ENCODE measurements around the gene ZNF148. TPM values are rescaled to one million over a fixed set of nuclear protein-coding genes. Genes with fewer than 3 reads are reported as not detected.

The ZNF148 gene
- total RNA-seq, 1 experiment from 2014 or later: 19.7 TPM

DNA sequence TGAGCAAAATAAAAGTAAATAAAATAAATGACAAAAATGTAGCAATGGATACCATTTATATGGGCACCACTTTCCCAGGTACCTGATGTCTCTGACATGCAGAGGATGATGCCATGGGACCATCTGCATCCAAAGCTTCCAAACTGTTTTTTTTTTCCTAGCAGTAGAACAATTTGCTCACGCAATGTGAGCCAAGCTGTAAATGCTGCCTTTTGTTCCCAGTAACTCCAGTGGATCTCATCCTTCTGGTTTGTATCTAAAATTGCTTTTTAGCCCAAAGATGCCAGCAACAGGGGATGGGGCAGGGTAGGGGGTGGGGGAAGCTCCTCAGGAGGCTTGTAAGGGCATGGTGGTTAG is 195.3 kb downstream of the ZNF148 start:
- Mint-ChIP-seq H3K27ac (no peak overlapping the region), H3K4me1 (peaks cover 8% of the 10 kb centered on the region), H3K9me3 (no peaks in the 10 kb centered on the region), H3K27me3 (ENCODE audit: low read depth) (no peaks in the 10 kb centered on the region), H3K36me3 (no peaks in the 10 kb centered on the region), H3K4me3 (no peak overlapping the region)
- DNase-seq (ENCODE audit: low spot score) (no peak), ATAC-seq (no peak)
- ChIA-PET POLR2A (no interaction called here), CTCF (interaction anchor here (1.2 kb wide), 2 partner anchors 12 to 30 kb away, joined by 4 to 5 read pairs; no protein-coding TSS in a partner anchor)
- TF ChIP-seq ZNF396 (CRISPR knock-in tag; IDR thresholded peaks at IDR 0.05; ENCODE audit: borderline replicate concordance) (no peak), SOX15 (CRISPR knock-in tag; IDR thresholded peaks at IDR 0.05) (no peak), CREB1 (CRISPR knock-in tag; IDR thresholded peaks at IDR 0.05) (no peak), SMAD3 (CRISPR knock-in tag; IDR thresholded peaks at IDR 0.05; ENCODE audit: borderline replicate concordance) (no peak), CREM (CRISPR knock-in tag; IDR thresholded peaks at IDR 0.05) (no peak)
- TF ChIP-seq, protein P1, sequence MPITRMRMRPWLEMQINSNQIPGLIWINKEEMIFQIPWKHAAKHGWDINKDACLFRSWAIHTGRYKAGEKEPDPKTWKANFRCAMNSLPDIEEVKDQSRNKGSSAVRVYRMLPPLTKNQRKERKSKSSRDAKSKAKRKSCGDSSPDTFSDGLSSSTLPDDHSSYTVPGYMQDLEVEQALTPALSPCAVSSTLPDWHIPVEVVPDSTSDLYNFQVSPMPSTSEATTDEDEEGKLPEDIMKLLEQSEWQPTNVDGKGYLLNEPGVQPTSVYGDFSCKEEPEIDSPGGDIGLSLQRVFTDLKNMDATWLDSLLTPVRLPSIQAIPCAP (CRISPR knock-in tag; IDR thresholded peaks at IDR 0.05): no peak
- TF ChIP-seq, protein P2, sequence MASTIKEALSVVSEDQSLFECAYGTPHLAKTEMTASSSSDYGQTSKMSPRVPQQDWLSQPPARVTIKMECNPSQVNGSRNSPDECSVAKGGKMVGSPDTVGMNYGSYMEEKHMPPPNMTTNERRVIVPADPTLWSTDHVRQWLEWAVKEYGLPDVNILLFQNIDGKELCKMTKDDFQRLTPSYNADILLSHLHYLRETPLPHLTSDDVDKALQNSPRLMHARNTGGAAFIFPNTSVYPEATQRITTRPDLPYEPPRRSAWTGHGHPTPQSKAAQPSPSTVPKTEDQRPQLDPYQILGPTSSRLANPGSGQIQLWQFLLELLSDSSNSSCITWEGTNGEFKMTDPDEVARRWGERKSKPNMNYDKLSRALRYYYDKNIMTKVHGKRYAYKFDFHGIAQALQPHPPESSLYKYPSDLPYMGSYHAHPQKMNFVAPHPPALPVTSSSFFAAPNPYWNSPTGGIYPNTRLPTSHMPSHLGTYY (CRISPR knock-in tag; IDR thresholded peaks at IDR 0.05): no peak
- TF ChIP-seq, protein P3, sequence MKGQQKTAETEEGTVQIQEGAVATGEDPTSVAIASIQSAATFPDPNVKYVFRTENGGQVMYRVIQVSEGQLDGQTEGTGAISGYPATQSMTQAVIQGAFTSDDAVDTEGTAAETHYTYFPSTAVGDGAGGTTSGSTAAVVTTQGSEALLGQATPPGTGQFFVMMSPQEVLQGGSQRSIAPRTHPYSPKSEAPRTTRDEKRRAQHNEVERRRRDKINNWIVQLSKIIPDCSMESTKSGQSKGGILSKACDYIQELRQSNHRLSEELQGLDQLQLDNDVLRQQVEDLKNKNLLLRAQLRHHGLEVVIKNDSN (CRISPR knock-in tag; IDR thresholded peaks at IDR 0.05): no peak

DNA sequence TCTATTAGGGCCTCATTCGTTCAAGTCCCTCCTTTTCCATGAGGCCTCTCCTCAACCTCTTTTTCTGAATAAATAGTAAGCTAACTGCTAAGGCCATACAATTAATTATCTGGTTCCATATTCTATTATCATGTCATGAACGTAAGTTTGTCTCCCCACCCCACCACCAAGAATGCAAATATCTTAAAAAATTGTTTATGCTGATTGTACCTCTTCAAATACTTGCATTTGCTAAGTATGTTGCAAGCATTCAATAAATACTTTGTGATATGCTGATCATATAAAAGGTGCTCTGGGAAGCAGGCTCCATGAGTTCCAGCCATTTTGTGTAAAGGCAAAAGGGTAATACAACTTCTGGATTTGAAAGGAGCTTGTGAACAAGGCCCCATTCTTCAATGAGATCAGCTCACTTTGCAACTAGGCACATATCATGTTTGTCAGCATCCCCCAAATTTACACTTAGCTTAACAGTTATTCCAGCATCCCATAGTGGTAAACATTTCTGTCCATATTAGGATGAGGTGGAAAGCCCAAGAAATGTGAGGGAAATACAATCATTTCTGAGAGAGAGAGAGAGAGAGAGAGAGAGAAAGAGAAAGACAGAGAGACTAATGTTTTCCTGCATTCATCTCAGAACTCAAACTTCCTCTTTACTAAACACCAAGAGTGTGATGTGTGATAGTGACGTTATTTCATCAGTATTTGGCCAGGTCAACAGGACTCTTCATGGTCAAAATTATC is 195.8 kb downstream of the ZNF148 start:
- H3K4me1 Mint-ChIP-seq: peaks cover 8% of the 10 kb centered on the region

DNA sequence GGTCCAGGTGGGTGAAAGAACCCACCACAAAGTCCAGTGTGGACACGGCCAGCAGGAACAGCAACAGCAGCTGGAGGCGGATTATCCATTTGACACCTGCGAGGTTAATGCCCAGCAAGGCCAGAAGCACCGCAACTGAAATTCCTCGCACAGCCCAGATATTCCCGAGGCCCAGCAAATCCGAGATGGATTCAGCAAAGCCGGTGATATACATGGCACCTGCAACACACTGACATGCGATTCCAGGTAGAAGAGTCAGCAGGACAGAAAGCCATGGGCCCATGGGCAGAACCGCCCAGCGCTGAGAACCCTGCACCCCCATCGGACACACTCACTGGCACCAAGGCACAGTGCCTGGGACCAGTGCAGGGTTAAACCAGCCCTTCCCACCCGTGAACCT is 197.4 kb downstream of the ZNF148 start:
- DNase-seq (ENCODE audit: low spot score) (no peak), ATAC-seq (no peak)
- Mint-ChIP-seq H3K27ac (no peak overlapping the region), H3K27me3 (ENCODE audit: low read depth) (no peaks in the 10 kb centered on the region), H3K9me3 (peaks cover 18% of the 10 kb centered on the region), H3K4me3 (no peak overlapping the region), H3K4me1 (no peaks in the 10 kb centered on the region; the same call in 1 of the 2 replicates), H3K36me3 (peaks cover 18% of the 10 kb centered on the region)
- ChIA-PET CTCF (no interaction called here), POLR2A (no interaction called here)
- TF ChIP-seq, protein P4, sequence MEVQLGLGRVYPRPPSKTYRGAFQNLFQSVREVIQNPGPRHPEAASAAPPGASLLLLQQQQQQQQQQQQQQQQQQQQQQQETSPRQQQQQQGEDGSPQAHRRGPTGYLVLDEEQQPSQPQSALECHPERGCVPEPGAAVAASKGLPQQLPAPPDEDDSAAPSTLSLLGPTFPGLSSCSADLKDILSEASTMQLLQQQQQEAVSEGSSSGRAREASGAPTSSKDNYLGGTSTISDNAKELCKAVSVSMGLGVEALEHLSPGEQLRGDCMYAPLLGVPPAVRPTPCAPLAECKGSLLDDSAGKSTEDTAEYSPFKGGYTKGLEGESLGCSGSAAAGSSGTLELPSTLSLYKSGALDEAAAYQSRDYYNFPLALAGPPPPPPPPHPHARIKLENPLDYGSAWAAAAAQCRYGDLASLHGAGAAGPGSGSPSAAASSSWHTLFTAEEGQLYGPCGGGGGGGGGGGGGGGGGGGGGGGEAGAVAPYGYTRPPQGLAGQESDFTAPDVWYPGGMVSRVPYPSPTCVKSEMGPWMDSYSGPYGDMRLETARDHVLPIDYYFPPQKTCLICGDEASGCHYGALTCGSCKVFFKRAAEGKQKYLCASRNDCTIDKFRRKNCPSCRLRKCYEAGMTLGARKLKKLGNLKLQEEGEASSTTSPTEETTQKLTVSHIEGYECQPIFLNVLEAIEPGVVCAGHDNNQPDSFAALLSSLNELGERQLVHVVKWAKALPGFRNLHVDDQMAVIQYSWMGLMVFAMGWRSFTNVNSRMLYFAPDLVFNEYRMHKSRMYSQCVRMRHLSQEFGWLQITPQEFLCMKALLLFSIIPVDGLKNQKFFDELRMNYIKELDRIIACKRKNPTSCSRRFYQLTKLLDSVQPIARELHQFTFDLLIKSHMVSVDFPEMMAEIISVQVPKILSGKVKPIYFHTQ (CRISPR knock-in tag; IDR thresholded peaks at IDR 0.05): no peak
- TF ChIP-seq, protein P5, sequence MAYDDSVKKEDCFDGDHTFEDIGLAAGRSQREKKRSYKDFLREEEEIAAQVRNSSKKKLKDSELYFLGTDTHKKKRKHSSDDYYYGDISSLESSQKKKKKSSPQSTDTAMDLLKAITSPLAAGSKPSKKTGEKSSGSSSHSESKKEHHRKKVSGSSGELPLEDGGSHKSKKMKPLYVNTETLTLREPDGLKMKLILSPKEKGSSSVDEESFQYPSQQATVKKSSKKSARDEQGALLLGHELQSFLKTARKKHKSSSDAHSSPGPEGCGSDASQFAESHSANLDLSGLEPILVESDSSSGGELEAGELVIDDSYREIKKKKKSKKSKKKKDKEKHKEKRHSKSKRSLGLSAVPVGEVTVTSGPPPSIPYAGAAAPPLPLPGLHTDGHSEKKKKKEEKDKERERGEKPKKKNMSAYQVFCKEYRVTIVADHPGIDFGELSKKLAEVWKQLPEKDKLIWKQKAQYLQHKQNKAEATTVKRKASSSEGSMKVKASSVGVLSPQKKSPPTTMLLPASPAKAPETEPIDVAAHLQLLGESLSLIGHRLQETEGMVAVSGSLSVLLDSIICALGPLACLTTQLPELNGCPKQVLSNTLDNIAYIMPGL (CRISPR knock-in tag; IDR thresholded peaks at IDR 0.05): no peak
- TF ChIP-seq, protein P2 (CRISPR knock-in tag; IDR thresholded peaks at IDR 0.05): no peak
- no peak for TF ChIP-seq HMGA2 (CRISPR knock-in tag; IDR thresholded peaks at IDR 0.05)
- TF ChIP-seq IRF2 (CRISPR knock-in tag; IDR thresholded peaks at IDR 0.05; ENCODE audit: borderline replicate concordance, low read depth): no peak
- no peak for TF ChIP-seq TEAD4 (CRISPR knock-in tag; IDR thresholded peaks at IDR 0.05)
- no peak for TF ChIP-seq ZNF423 (CRISPR knock-in tag; IDR thresholded peaks at IDR 0.05)
- TF ChIP-seq PRRX2 (CRISPR knock-in tag; IDR thresholded peaks at IDR 0.05): no peak
- no peak for TF ChIP-seq GRHL2 (CRISPR knock-in tag; IDR thresholded peaks at IDR 0.05; ENCODE audit: insufficient replicate concordance, severe bottlenecking)
- TF ChIP-seq RELA (CRISPR knock-in tag; IDR thresholded peaks at IDR 0.05; ENCODE audit: borderline replicate concordance): no peak
- TF ChIP-seq ATF1 (CRISPR knock-in tag; IDR thresholded peaks at IDR 0.05): no peak
- TF ChIP-seq ZNF121 (CRISPR knock-in tag; IDR thresholded peaks at IDR 0.05): no peak
- TF ChIP-seq, protein P6, sequence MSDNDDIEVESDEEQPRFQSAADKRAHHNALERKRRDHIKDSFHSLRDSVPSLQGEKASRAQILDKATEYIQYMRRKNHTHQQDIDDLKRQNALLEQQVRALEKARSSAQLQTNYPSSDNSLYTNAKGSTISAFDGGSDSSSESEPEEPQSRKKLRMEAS (CRISPR knock-in tag; IDR thresholded peaks at IDR 0.05): no peak

More for the DNA sequence above, 195.8 kb downstream of the ZNF148 start:
- Mint-ChIP-seq H3K4me3 (no peak overlapping the region), H3K36me3 (peaks cover 5% of the 10 kb centered on the region), H3K9me3 (peaks cover 5% of the 10 kb centered on the region), H3K27me3 (ENCODE audit: low read depth) (no peaks in the 10 kb centered on the region), H3K27ac (no peak overlapping the region; the same call in 1 of the 2 replicates)
- TF ChIP-seq ZNF138 (CRISPR knock-in tag; conservative IDR thresholded peaks at IDR 0.05) (no peak), MXD4 (CRISPR knock-in tag; IDR thresholded peaks at IDR 0.05; ENCODE audit: borderline replicate concordance) (no peak), ZNF232 (CRISPR knock-in tag; IDR thresholded peaks at IDR 0.05) (no peak)
- ChIA-PET CTCF (interaction anchor here (1.2 kb wide), 2 partner anchors 13 to 29 kb away, joined by 4 to 5 read pairs; no protein-coding TSS in a partner anchor), POLR2A (no interaction called here)
- no peak for ATAC-seq
- DNase-seq (ENCODE audit: low spot score): no peak
